Calu3 (cell line): ENCODE measurements around the gene CCSER2. TPM values are rescaled to one million over a fixed set of nuclear protein-coding genes. Genes with fewer than 3 reads are reported as not detected.
A peak's percentile ranks its signal among the peaks of the same experiment; 100 is the strongest.

ENCODE experiments used
- BruUV-seq: library from RNA; stranded (reverse); fragments of 400-500 nt; replicated peaks from 2 replicates; lab custom pipeline; 2021; lab: Mats Ljungman, UMichigan
- CTCF ChIA-PET: fragments of 300-600 bp; sonication (Branson Sonifier 250); formaldehyde crosslinking; loops from one replicate; lab custom pipeline; 2022; ENCODE audit warnings: antibody characterized with exemption; lab: Charles Lee
- DNase-seq: peaks from one replicate; pipeline ENCODE4 v3.0.0; 2022
- H3K27ac Mint-ChIP-seq: one replicate; pipeline ENCODE4 v1.8.0; 2022; ENCODE audit warnings: mixed read lengths; ENCODE audit not compliant: unreplicated experiment
- H3K27me3 Mint-ChIP-seq: one replicate; pipeline ENCODE4 v1.8.0; 2022; ENCODE audit warnings: mixed read lengths; ENCODE audit not compliant: unreplicated experiment
- H3K36me3 Mint-ChIP-seq: one replicate; pipeline ENCODE4 v1.8.0; 2022; ENCODE audit warnings: mild to moderate bottlenecking, moderate library complexity, mixed read lengths; ENCODE audit not compliant: insufficient read depth, unreplicated experiment
- H3K4me1 Mint-ChIP-seq: one replicate; pipeline ENCODE4 v1.8.0; 2022; ENCODE audit warnings: mild to moderate bottlenecking, low read depth, mixed read lengths; ENCODE audit not compliant: unreplicated experiment
- H3K4me3 Mint-ChIP-seq: one replicate; pipeline ENCODE4 v1.8.0; 2022; ENCODE audit warnings: mild to moderate bottlenecking, low read depth, moderate library complexity, mixed read lengths; ENCODE audit not compliant: unreplicated experiment
- H3K9me3 Mint-ChIP-seq: one replicate; pipeline ENCODE4 v1.8.0; 2022; ENCODE audit warnings: low read depth, mixed read lengths; ENCODE audit not compliant: unreplicated experiment
- intact Hi-C: fragments of 100-400 bp; cut with micrococcal nuclease; formaldehyde crosslinking; loops from one replicate; pipeline ENCODE4 v1.10.0; 2022; ENCODE audit not compliant: unreplicated experiment
- total RNA-seq: library from RNA; stranded (reverse); gene quantifications from 2 replicates; pipeline ENCODE4 v1.2.3, GENCODE V29; 2022
- TF ChIP-seq, protein P1 (sequence below): fragments of 200-600 bp; IDR thresholded peaks from one replicate; pipeline ENCODE4 v1.8.0; 2022; ENCODE audit warnings: antibody characterized with exemption; ENCODE audit not compliant: unreplicated experiment

The CCSER2 gene
- total RNA-seq, 1 experiment from 2014 or later, result 27.8 TPM

DNA sequence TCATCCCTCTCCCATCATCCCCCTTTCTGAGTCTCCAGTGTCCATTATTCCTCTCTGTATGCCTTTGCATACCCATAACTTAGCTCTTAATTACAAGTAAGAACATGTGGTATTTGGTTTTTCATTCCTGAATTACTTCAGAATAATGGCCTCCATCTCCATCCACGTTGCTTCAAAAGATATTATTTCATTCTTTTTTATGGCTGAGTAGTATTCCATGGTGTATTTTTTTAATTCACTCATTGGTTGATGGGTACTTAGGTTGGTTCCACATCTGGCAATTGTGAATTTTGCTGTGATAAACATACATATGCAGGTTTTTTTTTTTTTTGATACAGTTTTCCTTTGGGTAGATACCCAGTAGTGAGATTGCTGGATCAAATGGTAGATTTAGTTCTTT, 40.4 kb downstream of the CCSER2 start:
- H3K36me3 Mint-ChIP-seq, result no peaks in the 10 kb centered on the region
- intact Hi-C loops, result loop anchor here (5.0 kb wide), 1 partner anchor 102 kb away; no protein-coding TSS in a partner anchor
- TF ChIP-seq, protein P1, sequence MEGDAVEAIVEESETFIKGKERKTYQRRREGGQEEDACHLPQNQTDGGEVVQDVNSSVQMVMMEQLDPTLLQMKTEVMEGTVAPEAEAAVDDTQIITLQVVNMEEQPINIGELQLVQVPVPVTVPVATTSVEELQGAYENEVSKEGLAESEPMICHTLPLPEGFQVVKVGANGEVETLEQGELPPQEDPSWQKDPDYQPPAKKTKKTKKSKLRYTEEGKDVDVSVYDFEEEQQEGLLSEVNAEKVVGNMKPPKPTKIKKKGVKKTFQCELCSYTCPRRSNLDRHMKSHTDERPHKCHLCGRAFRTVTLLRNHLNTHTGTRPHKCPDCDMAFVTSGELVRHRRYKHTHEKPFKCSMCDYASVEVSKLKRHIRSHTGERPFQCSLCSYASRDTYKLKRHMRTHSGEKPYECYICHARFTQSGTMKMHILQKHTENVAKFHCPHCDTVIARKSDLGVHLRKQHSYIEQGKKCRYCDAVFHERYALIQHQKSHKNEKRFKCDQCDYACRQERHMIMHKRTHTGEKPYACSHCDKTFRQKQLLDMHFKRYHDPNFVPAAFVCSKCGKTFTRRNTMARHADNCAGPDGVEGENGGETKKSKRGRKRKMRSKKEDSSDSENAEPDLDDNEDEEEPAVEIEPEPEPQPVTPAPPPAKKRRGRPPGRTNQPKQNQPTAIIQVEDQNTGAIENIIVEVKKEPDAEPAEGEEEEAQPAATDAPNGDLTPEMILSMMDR, result no peak

DNA sequence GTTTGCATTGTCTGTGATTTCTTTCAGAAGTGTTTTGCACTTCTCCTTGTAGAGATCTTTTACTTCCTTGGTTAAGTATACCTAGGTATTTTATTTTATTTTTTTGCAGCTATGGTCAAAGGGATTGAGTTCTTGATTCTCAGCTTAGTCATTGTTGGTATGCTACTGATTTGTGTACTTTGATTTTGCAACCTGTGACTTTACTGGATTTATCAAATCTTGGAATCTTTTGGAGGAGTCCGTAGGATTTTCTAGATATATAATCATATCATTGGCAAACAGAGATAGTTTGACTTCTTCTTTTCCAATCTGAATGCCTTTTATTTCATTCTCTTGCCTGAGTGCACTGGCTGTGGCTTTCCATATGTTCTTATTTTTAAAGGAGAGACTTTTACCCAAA, 41.9 kb downstream of the CCSER2 start:
- TF ChIP-seq, protein P1, result no peak
- CTCF ChIA-PET, result no interaction called here
- H3K27ac Mint-ChIP-seq, result no peak overlapping the region
- no peaks in the 10 kb centered on the region for H3K27me3 Mint-ChIP-seq
- no TSS peak for BruUV-seq
- no peaks in the 10 kb centered on the region for H3K4me1 Mint-ChIP-seq
- H3K4me3 Mint-ChIP-seq, result no peak overlapping the region
- intact Hi-C loops, result no loop called here
- H3K36me3 Mint-ChIP-seq, result no peaks in the 10 kb centered on the region
- no peaks in the 10 kb centered on the region for H3K9me3 Mint-ChIP-seq
- no peak for DNase-seq

More for the DNA sequence above, 40.4 kb downstream of the CCSER2 start:
- H3K27ac Mint-ChIP-seq, result no peak overlapping the region
- H3K4me3 Mint-ChIP-seq, result no peak overlapping the region
- no TSS peak for BruUV-seq
- CTCF ChIA-PET, result no interaction called here
- H3K27me3 Mint-ChIP-seq, result no peaks in the 10 kb centered on the region
- DNase-seq, result no peak
- H3K9me3 Mint-ChIP-seq, result no peaks in the 10 kb centered on the region
- H3K4me1 Mint-ChIP-seq, result no peaks in the 10 kb centered on the region

DNA sequence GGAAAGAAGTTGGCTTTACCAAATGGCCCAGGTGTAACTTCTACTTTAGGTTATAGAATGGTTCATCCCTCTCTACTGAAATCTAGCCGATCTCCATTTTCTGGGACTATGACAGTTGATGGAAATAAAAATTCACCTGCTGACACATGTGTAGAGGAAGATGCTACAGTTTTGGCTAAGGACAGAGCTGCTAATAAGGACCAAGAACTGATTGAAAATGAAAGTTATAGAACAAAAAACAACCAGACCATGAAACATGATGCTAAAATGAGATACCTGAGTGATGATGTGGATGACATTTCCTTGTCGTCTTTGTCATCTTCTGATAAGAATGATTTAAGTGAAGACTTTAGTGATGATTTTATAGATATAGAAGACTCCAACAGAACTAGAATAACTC, 43.6 kb downstream of the CCSER2 start:
- no peaks in the 10 kb centered on the region for H3K9me3 Mint-ChIP-seq
- H3K36me3 Mint-ChIP-seq, result no peaks in the 10 kb centered on the region
- BruUV-seq, result TSS peak; percentile 41
- no peaks in the 10 kb centered on the region for H3K27me3 Mint-ChIP-seq
- CTCF ChIA-PET, result no interaction called here
- intact Hi-C loops, result no loop called here
- TF ChIP-seq, protein P1, result no peak
- no peaks in the 10 kb centered on the region for H3K4me1 Mint-ChIP-seq
- DNase-seq, result no peak
- no peak overlapping the region for H3K27ac Mint-ChIP-seq
- H3K4me3 Mint-ChIP-seq, result no peak overlapping the region

DNA sequence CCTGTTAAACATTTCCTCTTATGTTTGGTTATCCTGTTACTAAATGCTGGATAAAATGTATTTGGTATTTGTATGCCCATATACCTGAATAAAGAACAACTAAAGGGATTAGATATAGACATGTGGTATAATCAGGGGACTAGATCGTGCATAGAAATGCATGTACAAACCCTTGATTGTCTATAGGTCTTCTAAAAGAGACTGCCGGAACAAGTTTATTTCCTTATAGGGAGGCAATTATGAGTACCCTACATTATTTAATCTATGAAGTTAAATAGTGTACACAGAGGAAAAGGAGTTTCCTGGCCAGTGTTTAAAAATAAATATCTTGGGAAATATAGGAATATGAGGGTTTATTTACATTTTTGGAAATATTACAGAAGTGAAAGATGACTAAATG, 44.6 kb downstream of the CCSER2 start:
- Mint-ChIP-seq H3K27me3 (no peaks in the 10 kb centered on the region), H3K4me1 (no peaks in the 10 kb centered on the region), H3K36me3 (no peaks in the 10 kb centered on the region), H3K9me3 (no peaks in the 10 kb centered on the region), H3K27ac (no peak overlapping the region), H3K4me3 (no peak overlapping the region)
- DNase-seq, result no peak
- CTCF ChIA-PET, result interaction anchor here (1.3 kb wide), 1 partner anchor 164 kb away, joined by 3 read pairs; no protein-coding TSS in a partner anchor
- TF ChIP-seq, protein P1, result no peak
- intact Hi-C loops, result no loop called here
- BruUV-seq, result no TSS peak
